Nephron (organoid): ENCODE results near the gene BRPF3.

Experiments used
- H3K27ac Mint-ChIP-seq, 3 experiments: 2 replicates each; pipeline ENCODE4 v1.8.0; 2020; ENCODE audit warnings: mixed read lengths in 3 of 3, mild to moderate bottlenecking in 2 of 3, moderate library complexity in 1 of 3
- H3K27me3 Mint-ChIP-seq: 2 replicates; pipeline ENCODE4 v1.8.0; 2021; ENCODE audit warnings: low read depth, mild to moderate bottlenecking, moderate library complexity, mixed read lengths
- H3K36me3 Mint-ChIP-seq: 2 replicates; pipeline ENCODE4 v1.8.0; 2020; ENCODE audit warnings: low read depth, mixed read lengths
- H3K4me1 Mint-ChIP-seq: 2 replicates; pipeline ENCODE4 v1.8.0; 2020; ENCODE audit warnings: mixed read lengths
- H3K4me3 Mint-ChIP-seq, 3 experiments: 2 replicates each; pipeline ENCODE4 v1.8.0; 2020; ENCODE audit warnings: mild to moderate bottlenecking in 3 of 3, mixed read lengths in 3 of 3, moderate library complexity in 2 of 3
- H3K9me3 Mint-ChIP-seq: 2 replicates; pipeline ENCODE4 v1.8.0; 2020; ENCODE audit warnings: mixed read lengths
- CTCF ChIP-seq, 3 experiments: fragments of 200-600 bp; sonication (generic); IDR thresholded peaks; one replicate each; pipeline ENCODE4 v1.5.0; 2021; ENCODE audit warnings: antibody characterized with exemption in 3 of 3; ENCODE audit not compliant: unreplicated experiment in 3 of 3

The BRPF3 gene

GRCh38 chr6:36160147-36160760, 36.3 kb upstream of the BRPF3 start:
- H3K27me3 Mint-ChIP-seq: no peaks in the 10 kb centered on the region

GRCh38 chr6:36169023-36170007, 27.2 kb upstream of the BRPF3 start:
- H3K9me3 Mint-ChIP-seq: peaks cover 2% of the 10 kb centered on the region

More at GRCh38 chr6:36160147-36160760, 36.3 kb upstream of the BRPF3 start:
- no peaks in the 10 kb centered on the region for H3K36me3 Mint-ChIP-seq
- H3K4me1 Mint-ChIP-seq: no peaks in the 10 kb centered on the region
- no peak overlapping the region for H3K27ac Mint-ChIP-seq
- no peak for TF ChIP-seq CTCF (IDR thresholded peaks at IDR 0.05; ENCODE audit: unreplicated experiment in 3 of 3)
- peaks cover 14% of the 10 kb centered on the region for H3K9me3 Mint-ChIP-seq
- H3K4me3 Mint-ChIP-seq: no peak overlapping the region

GRCh38 chr6:36170704-36171103, 25.8 kb upstream of the BRPF3 start:
- TF ChIP-seq CTCF (IDR thresholded peaks at IDR 0.05; ENCODE audit: unreplicated experiment in 3 of 3): no peak
- no peaks in the 10 kb centered on the region for H3K4me1 Mint-ChIP-seq
- H3K9me3 Mint-ChIP-seq: peaks cover 4% of the 10 kb centered on the region
- no peak overlapping the region for H3K27ac Mint-ChIP-seq
- H3K4me3 Mint-ChIP-seq: no peak overlapping the region
- H3K27me3 Mint-ChIP-seq: peaks cover 3% of the 10 kb centered on the region
- H3K36me3 Mint-ChIP-seq: no peaks in the 10 kb centered on the region

More at GRCh38 chr6:36169023-36170007, 27.2 kb upstream of the BRPF3 start:
- Mint-ChIP-seq H3K4me3 (no peak overlapping the region), H3K4me1 (no peaks in the 10 kb centered on the region), H3K27me3 (peaks cover 3% of the 10 kb centered on the region), H3K27ac (no peak overlapping the region), H3K36me3 (no peaks in the 10 kb centered on the region)
- no peak for TF ChIP-seq CTCF (IDR thresholded peaks at IDR 0.05; ENCODE audit: unreplicated experiment in 3 of 3)

GRCh38 chr6:36171573-36171972, 25.0 kb upstream of the BRPF3 start:
- peaks cover 6% of the 10 kb centered on the region for H3K9me3 Mint-ChIP-seq
- H3K27me3 Mint-ChIP-seq: peaks cover 3% of the 10 kb centered on the region
- TF ChIP-seq CTCF (IDR thresholded peaks at IDR 0.05; ENCODE audit: unreplicated experiment in 3 of 3): no peak
- no peak overlapping the region for H3K4me3 Mint-ChIP-seq
- no peak overlapping the region for H3K27ac Mint-ChIP-seq
- H3K4me1 Mint-ChIP-seq: no peaks in the 10 kb centered on the region
- no peaks in the 10 kb centered on the region for H3K36me3 Mint-ChIP-seq

GRCh38 chr6:36177166-36177565, 19.4 kb upstream of the BRPF3 start:
- peaks cover 15% of the 10 kb centered on the region for H3K36me3 Mint-ChIP-seq
- no peak overlapping the region for H3K4me3 Mint-ChIP-seq
- H3K27ac Mint-ChIP-seq: no peak overlapping the region
- H3K27me3 Mint-ChIP-seq: no peaks in the 10 kb centered on the region
- no peak for TF ChIP-seq CTCF (IDR thresholded peaks at IDR 0.05; ENCODE audit: unreplicated experiment in 3 of 3)
- no peaks in the 10 kb centered on the region for H3K4me1 Mint-ChIP-seq
- peaks cover 33% of the 10 kb centered on the region for H3K9me3 Mint-ChIP-seq
